ENCODE results near the gene ADA.

DNA sequence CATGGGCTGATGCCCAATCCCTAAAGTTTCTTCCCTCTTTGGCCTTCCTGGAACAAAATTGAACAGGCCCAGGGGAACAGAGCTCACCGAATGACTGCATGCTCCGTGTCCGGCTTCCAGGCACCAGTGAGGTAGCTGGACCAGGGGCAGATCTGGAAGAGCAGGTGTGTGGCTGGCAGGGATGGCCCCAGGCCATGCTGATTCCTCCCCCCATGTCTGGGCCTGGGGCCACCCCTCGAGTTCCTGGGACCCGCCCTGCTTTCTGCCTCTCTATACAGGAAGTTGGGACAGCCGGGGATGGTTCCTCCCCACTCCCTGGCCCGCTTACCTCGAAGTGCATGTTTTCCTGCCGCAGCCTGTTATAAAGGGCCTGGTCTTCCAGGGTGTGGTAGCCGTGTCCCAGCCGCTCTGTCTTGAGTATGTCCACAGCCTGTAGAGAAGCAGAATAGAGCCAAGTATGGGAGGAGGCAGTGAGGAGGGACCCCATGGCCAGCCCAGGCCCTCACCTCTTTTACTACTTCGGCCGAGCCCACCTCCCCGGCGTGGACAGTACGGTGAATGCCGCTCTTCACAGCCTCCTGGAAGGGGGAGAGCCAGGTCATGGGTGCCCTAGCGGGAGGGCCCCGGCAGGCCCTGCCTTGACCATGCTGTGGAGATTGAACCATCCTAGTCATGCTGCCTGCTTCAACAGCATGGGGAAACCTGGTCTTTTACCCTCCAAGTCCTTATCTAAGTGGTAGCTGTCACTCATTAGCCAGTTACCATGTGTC, 28.8 kb downstream of the ADA start:
- TF ChIP-seq, protein P1, sequence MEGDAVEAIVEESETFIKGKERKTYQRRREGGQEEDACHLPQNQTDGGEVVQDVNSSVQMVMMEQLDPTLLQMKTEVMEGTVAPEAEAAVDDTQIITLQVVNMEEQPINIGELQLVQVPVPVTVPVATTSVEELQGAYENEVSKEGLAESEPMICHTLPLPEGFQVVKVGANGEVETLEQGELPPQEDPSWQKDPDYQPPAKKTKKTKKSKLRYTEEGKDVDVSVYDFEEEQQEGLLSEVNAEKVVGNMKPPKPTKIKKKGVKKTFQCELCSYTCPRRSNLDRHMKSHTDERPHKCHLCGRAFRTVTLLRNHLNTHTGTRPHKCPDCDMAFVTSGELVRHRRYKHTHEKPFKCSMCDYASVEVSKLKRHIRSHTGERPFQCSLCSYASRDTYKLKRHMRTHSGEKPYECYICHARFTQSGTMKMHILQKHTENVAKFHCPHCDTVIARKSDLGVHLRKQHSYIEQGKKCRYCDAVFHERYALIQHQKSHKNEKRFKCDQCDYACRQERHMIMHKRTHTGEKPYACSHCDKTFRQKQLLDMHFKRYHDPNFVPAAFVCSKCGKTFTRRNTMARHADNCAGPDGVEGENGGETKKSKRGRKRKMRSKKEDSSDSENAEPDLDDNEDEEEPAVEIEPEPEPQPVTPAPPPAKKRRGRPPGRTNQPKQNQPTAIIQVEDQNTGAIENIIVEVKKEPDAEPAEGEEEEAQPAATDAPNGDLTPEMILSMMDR (IDR thresholded peaks at IDR 0.05 in 4 of 5, conservative IDR thresholded peaks at IDR 0.05 in 1 of 5): no peak
- TF ChIP-seq POLR2A (IDR thresholded peaks at IDR 0.05): no peak
